LNCAP (cell line): ENCODE data around the gene PTPRG.

Experiments used
- CTCF ChIP-seq: fragments of 450-650 bp; IDR thresholded peaks from 2 replicates; pipeline ENCODE4 v1.5.1; 2017; ENCODE audit warnings: mild to moderate bottlenecking

Gene PTPRG

GRCh38 chr3:61893840-61894566 lies 332.6 kb downstream of the PTPRG start:
- TF ChIP-seq CTCF = no peak

DNA sequence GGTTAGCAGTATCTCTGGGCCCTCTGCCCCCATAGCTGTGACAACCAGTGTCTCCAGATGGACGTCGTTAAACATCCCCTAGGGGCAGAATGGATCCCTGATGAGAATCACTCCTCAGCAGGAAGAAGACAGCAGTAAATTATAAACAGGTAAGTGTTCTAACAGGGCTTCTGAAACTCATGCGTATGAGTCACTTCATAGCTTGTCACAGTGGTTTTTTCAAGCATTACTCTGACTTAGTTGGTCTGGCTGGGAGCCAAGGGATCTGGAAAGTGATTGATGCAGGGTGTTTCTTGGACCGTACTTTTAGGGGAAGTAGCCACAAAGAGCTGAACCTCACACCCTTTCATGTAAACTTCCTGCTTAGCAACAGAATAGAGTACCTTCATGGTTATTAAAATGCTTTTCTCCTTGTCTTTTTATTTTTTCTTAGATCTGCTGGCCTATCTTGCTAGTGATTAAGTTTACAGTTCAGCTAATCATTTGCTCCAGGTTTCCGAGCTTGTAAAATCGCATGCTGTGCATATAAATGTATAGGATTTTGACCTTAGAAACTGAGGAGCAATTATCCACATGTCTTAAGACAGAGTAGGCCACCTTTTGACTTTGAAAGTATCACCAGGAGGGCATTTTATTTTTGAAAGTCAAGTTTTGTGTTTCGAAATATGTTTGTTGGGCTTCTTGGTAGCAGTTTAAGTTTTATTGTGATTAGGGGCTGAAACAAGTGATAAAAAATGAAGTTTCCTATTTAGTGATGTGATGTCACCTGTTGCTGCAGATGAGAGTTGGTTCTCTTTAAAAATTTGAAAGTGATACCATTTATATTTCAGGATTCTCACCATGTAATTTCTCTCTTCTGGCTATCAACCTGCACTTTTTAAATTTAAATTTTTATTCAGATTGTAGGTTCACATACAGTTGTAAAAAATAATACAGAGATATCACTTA lies 333.9 kb downstream of the PTPRG start:
- TF ChIP-seq CTCF = no peak

DNA sequence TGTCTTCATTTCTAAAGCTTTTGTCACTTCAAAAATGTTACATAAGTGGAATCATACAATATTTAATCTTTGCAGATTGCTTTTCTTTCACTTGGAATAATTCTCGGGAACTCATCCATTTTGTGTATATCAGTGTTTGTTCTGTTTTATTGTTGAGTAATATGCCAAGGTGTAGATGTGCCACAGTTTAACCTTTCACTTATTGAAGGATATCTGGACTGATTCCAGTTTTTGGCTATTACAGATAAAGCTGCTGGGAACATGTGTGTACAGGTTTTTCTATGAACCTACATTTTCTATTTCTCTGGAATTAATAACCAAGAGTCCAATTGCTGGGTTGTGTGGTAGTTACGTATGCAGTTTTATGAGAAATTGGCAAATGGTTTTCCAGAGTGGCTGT lies 334.9 kb downstream of the PTPRG start:
- no peak for TF ChIP-seq CTCF

GRCh38 chr3:61897848-61898247 lies 336.5 kb downstream of the PTPRG start:
- no peak for TF ChIP-seq CTCF

DNA sequence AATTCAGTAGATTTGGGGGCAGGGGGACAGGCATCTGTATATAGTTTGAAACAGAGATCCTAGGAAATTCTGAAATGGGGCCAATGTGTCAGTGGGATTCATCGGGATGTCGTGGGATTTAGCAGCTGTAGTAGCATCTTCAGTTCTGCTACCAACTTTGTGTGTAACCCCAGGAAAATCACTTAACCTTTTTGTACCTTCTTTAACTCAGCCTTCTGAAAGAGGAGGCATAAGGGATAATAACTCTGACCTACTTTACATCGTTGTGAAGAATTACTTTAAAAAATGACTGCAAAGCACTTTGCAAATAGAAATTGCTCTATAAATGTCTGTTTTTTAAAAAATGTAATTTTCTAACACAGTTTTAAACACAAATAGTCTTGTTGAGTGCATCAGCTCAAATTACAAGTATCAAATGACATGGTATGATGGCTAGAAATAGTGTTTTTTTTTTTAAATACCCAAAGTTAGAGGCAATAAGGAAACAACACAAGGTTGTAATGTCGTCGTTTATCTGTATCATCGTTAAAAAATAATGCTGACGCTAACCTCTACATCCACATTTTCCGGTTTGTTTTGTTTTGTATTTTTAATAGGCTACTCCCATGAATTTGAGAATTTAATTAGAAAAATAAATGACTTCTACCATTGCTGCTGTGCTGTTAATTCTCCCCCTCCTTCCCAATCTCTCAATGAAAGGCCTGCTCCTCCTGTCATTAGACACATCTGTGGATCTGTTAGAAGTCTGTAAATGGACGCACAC lies 338.5 kb downstream of the PTPRG start:
- TF ChIP-seq CTCF = no peak

DNA sequence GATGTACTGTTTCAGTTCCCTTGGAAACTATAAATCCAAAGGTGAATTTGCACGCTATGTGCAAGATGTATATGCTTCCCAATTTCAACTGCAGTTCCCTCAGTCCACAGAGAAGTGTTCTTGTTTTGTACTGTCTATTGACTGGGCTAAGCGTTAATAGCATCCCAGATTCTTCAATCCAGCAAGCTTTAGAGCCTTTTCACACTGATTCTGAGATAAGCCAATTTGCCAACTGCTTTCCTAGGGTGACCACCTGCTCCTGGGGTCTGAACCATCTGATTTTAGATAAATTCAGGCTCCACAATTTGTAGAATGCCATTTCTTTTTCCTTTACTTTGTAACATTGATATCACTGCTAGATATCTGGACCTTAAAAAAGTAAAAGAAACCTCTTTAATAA lies 340.1 kb downstream of the PTPRG start:
- TF ChIP-seq CTCF = no peak

DNA sequence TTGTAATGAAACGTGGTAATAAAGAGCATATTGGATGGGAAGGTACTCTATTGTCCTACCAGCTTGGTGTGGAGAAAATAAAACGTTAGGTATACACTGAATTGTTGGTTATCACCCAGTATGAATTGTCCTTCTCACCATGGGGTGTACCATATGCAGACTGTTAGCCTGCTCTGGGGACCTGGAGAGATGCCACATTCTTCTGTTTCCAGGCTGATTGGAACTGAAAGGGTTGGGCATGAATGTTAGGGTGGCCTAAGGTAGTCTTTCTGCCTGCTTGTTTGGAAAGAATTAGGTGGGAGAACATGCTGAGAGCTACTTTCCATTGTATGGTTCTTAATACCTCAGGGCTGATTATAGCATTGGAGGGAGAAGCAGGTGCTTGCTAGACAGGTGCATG lies 340.6 kb downstream of the PTPRG start:
- TF ChIP-seq CTCF = no peak
